ENCODE measurements around the gene TNFSF13.
A peak's percentile ranks its signal among the peaks of the same experiment; 100 is the strongest.

TNFSF13 gene

DNA sequence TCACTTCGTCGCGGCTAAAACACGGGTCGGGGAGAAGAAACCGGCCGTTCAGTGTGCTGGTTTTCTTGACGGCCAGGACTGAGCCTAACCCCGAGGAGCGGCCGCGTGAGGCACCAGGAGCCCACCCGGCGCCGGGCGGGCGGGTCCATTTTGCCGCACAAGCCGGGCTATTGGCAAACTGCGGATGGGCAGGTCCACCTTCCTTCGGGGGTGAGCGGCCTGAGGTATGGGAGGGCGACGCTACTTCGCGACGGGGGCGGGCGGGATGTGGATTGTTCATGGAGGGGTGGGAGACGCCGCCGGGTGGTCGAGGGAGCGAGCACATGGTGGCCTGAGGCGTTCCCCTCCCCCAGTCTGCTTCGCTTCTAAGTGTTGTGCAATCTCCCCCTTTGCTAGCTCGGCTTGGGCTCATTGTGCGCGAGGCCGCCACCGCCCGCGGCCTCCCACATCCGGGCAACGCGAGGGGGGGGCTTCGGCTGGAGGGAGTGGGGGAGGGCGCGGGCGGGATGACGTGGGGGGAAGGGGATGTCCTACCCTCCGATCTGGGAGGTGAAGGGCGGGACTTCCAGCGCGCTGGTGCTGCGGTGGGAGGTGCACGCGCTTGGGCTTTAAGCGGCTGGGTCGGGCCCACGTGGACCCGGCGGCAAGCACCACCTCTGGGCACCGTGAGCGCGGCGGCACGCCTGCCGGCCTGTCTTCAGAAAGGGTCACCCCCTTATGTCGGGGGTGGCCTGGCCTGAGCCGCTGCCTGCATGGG, 15.0 kb downstream of the TNFSF13 start:
- H3K36me3 ChIP-seq (ENCODE audit: insufficient read depth, low read length), result peaks cover 74% of the 10 kb centered on the region
- no peaks in the 10 kb centered on the region for H3K27me3 ChIP-seq (ENCODE audit: insufficient read depth, low read length)
- peak overlapping the region; percentile 99 for H3K4me3 ChIP-seq (ENCODE audit: low read length)
- H3K9me3 ChIP-seq (ENCODE audit: low read length), result no peaks in the 10 kb centered on the region
- H3K4me1 ChIP-seq (ENCODE audit: insufficient read depth, low read length), result peaks cover 26% of the 10 kb centered on the region
- H2AFZ ChIP-seq (ENCODE audit: low read depth, low read length), result no peak overlapping the region

- Histone ChIP-seq H3K9me3 (ENCODE audit: low read length) (no peaks in the 10 kb centered on the region), H3K36me3 (ENCODE audit: insufficient read depth, low read length) (peaks cover 77% of the 10 kb centered on the region), H3K4me3 (ENCODE audit: low read length) (peak overlapping the region; percentile 99), H3K4me1 (ENCODE audit: insufficient read depth, low read length) (peaks cover 26% of the 10 kb centered on the region), H3K27me3 (ENCODE audit: insufficient read depth, low read length) (no peaks in the 10 kb centered on the region), H2AFZ (ENCODE audit: low read depth, low read length) (no peak overlapping the region)
Measured at GRCh38 chr17:7574176-7574953, 15.8 kb downstream of the TNFSF13 start.

GRCh38 chr17:7575481-7575883, 16.9 kb downstream of the TNFSF13 start:
- Histone ChIP-seq H3K27me3 (ENCODE audit: insufficient read depth, low read length) (no peaks in the 10 kb centered on the region), H3K4me1 (ENCODE audit: insufficient read depth, low read length) (peaks cover 26% of the 10 kb centered on the region), H3K9me3 (ENCODE audit: low read length) (no peaks in the 10 kb centered on the region), H2AFZ (ENCODE audit: low read depth, low read length) (no peak overlapping the region), H3K36me3 (ENCODE audit: insufficient read depth, low read length) (peaks cover 75% of the 10 kb centered on the region), H3K4me3 (ENCODE audit: low read length) (peak overlapping the region; percentile 1)

- H2AFZ ChIP-seq (ENCODE audit: low read depth, low read length), result no peak overlapping the region
- no peaks in the 10 kb centered on the region for H3K27me3 ChIP-seq (ENCODE audit: insufficient read depth, low read length)
- H3K4me3 ChIP-seq (ENCODE audit: low read length), result no peak overlapping the region
- H3K9me3 ChIP-seq (ENCODE audit: low read length), result no peaks in the 10 kb centered on the region
- H3K36me3 ChIP-seq (ENCODE audit: insufficient read depth, low read length), result peaks cover 75% of the 10 kb centered on the region
- H3K4me1 ChIP-seq (ENCODE audit: insufficient read depth, low read length), result peaks cover 26% of the 10 kb centered on the region
Measured at GRCh38 chr17:7575959-7576358, 17.4 kb downstream of the TNFSF13 start.

DNA sequence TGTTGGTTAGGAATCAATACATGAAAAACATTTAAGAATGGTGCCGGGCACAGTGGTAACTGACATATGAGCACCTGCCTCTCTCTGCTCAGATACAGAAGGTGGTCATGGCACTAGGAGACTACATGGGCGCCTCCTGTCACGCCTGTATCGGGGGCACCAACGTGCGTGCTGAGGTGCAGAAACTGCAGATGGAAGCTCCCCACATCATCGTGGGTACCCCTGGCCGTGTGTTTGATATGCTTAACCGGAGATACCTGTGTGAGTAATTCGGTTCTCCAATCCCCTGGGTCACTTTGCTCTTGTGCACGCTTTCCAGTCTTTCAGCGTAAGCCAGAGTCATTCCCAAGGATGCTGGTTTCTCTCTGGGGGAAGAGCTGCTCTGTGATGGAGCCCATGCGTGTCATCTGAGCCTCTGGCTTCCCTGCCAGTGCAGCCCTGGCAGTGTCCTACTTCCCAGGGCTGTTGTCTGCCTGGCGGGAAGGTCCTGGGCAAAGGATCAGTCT, 17.9 kb downstream of the TNFSF13 start:
- Histone ChIP-seq H3K36me3 (ENCODE audit: insufficient read depth, low read length) (peaks cover 72% of the 10 kb centered on the region), H3K27me3 (ENCODE audit: insufficient read depth, low read length) (no peaks in the 10 kb centered on the region), H3K9me3 (ENCODE audit: low read length) (no peaks in the 10 kb centered on the region), H3K4me3 (ENCODE audit: low read length) (no peak overlapping the region), H2AFZ (ENCODE audit: low read depth, low read length) (no peak overlapping the region), H3K4me1 (ENCODE audit: insufficient read depth, low read length) (peaks cover 23% of the 10 kb centered on the region)

DNA sequence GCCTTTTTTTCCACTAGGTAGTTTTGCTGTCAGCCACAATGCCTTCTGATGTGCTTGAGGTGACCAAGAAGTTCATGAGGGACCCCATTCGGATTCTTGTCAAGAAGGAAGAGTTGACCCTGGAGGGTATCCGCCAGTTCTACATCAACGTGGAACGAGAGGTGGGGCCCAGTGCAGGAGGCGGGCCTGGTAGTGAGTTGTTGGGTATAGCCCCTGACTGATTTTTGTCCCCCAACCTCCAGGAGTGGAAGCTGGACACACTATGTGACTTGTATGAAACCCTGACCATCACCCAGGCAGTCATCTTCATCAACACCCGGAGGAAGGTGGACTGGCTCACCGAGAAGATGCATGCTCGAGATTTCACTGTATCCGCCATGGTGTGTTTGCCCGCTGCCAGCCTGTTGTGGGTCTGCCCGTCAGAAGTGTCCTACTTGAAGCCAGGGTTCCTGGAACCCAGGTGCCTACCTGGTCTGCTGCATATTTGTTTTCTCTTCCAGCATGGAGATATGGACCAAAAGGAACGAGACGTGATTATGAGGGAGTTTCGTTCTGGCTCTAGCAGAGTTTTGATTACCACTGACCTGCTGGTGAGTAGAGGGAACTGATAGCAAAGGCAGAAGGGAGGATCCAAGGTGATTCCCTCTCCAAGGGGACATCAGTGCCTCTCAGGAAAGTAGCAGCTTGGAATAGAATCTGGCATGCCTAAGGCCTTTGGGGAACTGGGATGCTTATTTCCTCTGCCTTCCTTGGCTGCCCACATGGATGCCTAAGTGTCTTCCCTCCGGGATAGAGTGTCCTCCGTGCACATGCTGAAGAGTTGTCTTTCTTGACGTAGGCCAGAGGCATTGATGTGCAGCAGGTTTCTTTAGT, 19.0 kb downstream of the TNFSF13 start:
- peaks cover 18% of the 10 kb centered on the region for H3K4me1 ChIP-seq (ENCODE audit: insufficient read depth, low read length)
- no peak overlapping the region for H3K4me3 ChIP-seq (ENCODE audit: low read length)
- no peak overlapping the region for H2AFZ ChIP-seq (ENCODE audit: low read depth, low read length)
- peaks cover 73% of the 10 kb centered on the region for H3K36me3 ChIP-seq (ENCODE audit: insufficient read depth, low read length)
- no peaks in the 10 kb centered on the region for H3K9me3 ChIP-seq (ENCODE audit: low read length)
- H3K27me3 ChIP-seq (ENCODE audit: insufficient read depth, low read length), result no peaks in the 10 kb centered on the region

GRCh38 chr17:7579001-7579833, 20.7 kb downstream of the TNFSF13 start, which contains the start of gene CD68:
TSS of gene CD68 (plus strand) at chr17:7579638. CDS start at chr17:7579678, 40 bp downstream.
- no peaks in the 10 kb centered on the region for H3K9me3 ChIP-seq (ENCODE audit: low read length)
- no peaks in the 10 kb centered on the region for H3K27me3 ChIP-seq (ENCODE audit: insufficient read depth, low read length)
- H3K4me1 ChIP-seq (ENCODE audit: insufficient read depth, low read length), result peaks cover 19% of the 10 kb centered on the region
- H3K4me3 ChIP-seq (ENCODE audit: low read length), result no peak within 1 kb of the TSS
- peaks cover 68% of the 10 kb centered on the region for H3K36me3 ChIP-seq (ENCODE audit: insufficient read depth, low read length)
- H2AFZ ChIP-seq (ENCODE audit: low read depth, low read length), result no peak within 1 kb of the TSS

- H3K4me3 ChIP-seq (ENCODE audit: low read length), result no peak overlapping the region
- H2AFZ ChIP-seq (ENCODE audit: low read depth, low read length), result no peak overlapping the region
- H3K27me3 ChIP-seq (ENCODE audit: insufficient read depth, low read length), result no peaks in the 10 kb centered on the region
- H3K9me3 ChIP-seq (ENCODE audit: low read length), result no peaks in the 10 kb centered on the region
- peaks cover 60% of the 10 kb centered on the region for H3K36me3 ChIP-seq (ENCODE audit: insufficient read depth, low read length)
- peaks cover 11% of the 10 kb centered on the region for H3K4me1 ChIP-seq (ENCODE audit: insufficient read depth, low read length)
Measured at GRCh38 chr17:7579834-7580603, 21.5 kb downstream of the TNFSF13 start.

DNA sequence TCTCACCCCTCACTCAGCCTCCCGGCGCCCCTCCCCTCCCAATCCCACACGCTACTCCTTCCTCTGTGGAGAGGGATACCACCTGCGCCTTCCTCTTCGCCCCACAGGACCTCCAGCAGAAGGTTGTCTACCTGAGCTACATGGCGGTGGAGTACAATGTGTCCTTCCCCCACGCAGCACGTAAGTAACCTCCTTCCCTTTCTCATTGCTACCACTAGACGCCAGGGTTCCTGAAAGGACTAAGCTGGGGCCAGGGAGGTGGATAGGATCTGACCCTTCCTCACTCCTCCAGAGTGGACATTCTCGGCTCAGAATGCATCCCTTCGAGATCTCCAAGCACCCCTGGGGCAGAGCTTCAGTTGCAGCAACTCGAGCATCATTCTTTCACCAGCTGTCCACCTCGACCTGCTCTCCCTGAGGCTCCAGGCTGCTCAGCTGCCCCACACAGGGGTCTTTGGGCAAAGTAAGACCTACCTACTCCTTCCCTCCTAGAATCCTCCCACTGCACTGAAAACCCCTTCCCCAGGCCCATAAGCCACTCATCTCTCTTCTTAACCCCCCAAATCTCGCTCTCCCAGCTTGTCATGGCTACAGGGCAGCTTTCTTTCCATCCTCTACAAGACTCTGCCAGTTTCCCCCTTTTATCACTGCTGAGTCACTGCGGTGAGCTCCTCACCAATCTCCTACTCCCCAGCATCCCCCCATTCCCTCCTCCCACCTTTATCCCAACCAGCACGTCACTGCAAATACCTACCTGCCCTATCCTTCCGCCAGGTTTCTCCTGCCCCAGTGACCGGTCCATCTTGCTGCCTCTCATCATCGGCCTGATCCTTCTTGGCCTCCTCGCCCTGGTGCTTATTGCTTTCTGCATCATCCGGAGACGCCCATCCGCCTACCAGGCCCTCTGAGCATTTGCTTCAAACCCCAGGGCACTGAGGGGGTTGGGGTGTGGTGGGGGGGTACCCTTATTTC, 22.3 kb downstream of the TNFSF13 start:
- Histone ChIP-seq H2AFZ (ENCODE audit: low read depth, low read length) (no peak overlapping the region), H3K36me3 (ENCODE audit: insufficient read depth, low read length) (peaks cover 53% of the 10 kb centered on the region), H3K4me3 (ENCODE audit: low read length) (no peak overlapping the region), H3K4me1 (ENCODE audit: insufficient read depth, low read length) (peaks cover 5% of the 10 kb centered on the region), H3K9me3 (ENCODE audit: low read length) (no peaks in the 10 kb centered on the region), H3K27me3 (ENCODE audit: insufficient read depth, low read length) (no peaks in the 10 kb centered on the region)

DNA sequence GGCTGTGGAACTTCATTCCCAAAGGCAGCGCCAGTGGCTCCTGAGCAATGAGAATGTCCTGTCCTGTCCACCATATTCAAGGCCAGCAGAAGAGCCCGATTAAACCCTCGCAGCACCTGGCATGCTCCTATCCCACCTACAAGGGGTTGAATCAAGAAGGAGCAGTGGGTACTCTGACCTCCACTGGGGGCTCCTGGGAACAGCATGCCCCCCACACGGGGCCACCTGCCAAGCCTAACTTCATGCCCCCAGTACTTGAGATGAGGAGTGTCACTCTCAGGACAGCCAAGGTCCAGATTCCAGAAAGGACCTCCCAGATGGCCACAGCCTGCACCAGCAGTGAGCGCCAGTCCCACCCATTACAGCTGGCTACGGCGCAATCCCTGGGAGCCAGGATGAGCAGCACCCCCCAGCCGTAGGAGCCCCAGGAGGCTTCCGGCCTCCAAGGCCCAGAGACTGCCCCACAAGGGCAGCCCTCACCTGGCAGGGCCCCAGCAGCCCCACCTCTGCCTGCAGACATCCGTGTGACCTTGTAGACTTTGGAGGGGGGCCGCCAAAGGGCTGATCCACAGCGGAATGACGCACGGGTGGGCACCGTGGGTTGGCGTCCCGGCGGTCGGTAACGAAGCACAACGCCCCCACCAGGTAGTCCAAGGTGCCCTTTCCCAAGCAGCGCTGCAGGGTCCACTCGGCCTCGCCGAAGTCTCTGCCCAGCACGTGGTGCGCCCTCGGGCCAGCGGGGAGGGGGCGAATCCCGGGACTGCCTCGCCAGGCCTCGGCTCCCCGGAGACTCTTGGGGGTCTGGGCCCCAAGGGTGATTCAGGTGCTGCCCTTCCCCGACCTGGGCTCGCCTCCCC, 24.1 kb downstream of the TNFSF13 start:
- Histone ChIP-seq H3K4me1 (ENCODE audit: insufficient read depth, low read length) (peaks cover 5% of the 10 kb centered on the region), H3K9me3 (ENCODE audit: low read length) (no peaks in the 10 kb centered on the region), H3K36me3 (ENCODE audit: insufficient read depth, low read length) (peaks cover 47% of the 10 kb centered on the region), H3K27me3 (ENCODE audit: insufficient read depth, low read length) (no peaks in the 10 kb centered on the region), H2AFZ (ENCODE audit: low read depth, low read length) (no peak overlapping the region), H3K4me3 (ENCODE audit: low read length) (peak overlapping the region; percentile 65)

Data from neuron (in vitro differentiated cells).